ENCODE measurements around the gene ZBTB24. TPM values are rescaled to one million over a fixed set of nuclear protein-coding genes. Genes with fewer than 3 reads are reported as not detected.
A peak's percentile ranks its signal among the peaks of the same experiment; 100 is the strongest.

ZBTB24 gene
- total and polyA plus RNA-seq, 7 experiments from 2014 or later: 6.9 to 26.6 (median 12.4) TPM

DNA sequence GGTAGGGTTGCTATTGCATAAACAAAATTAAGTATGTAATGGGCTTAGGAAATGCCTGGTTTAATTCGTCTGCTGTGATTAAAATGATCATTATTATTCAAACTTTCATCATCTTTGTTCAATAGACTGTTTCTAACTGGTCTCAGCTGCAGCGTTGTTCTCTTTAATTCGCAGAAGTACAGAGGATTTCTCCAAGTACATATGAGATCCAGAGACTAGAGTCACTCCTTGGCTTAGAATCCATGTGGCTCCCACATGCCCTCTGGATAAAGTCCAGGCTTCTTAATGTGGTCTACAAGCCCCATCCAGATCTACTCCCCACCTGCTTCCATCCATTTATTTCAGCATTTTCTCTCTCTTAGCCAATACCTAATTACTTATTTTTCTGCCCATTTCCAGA is 1.1 kb upstream of the ZBTB24 start:
- Mint-ChIP-seq H3K36me3 (peaks cover 12 to 30% (median 22%) of the 10 kb centered on the region in 5 donors), H3K9me3 (no peaks in the 10 kb centered on the region), H3K4me3 (peak overlapping the region; percentile 61 to 92 (median 84)), H3K27ac (peak overlapping the region; percentile 32 to 95 (median 88)), H3K27me3 (peaks cover 0 to 7% (median 0%) of the 10 kb centered on the region in 5 donors), H3K4me1 (peaks cover 28 to 45% (median 41%) of the 10 kb centered on the region in 7 donors)
- Histone ChIP-seq H3K4me3 (ENCODE audit: low read length) (no peak overlapping the region), H3K9me3 (ENCODE audit: control insufficient read depth in 2 of 3, low read length in 3 of 3) (no peaks in the 10 kb centered on the region), H3K4me1 (ENCODE audit: control insufficient read depth in 2 of 2, insufficient read depth in 2 of 2, low read length in 2 of 2) (peaks cover 29% of the 10 kb centered on the region in 2 donors), H3K36me3 (ENCODE audit: control insufficient read depth in 2 of 3, insufficient read depth in 3 of 3, low read length in 3 of 3) (peaks cover 0 to 7% (median 6%) of the 10 kb centered on the region in 3 experiments), H3K27ac (ENCODE audit: low read depth, low read length) (peak overlapping the region; percentile 78), H3K27me3 (ENCODE audit: control insufficient read depth in 2 of 2, insufficient read depth in 2 of 2, low read length in 2 of 2) (no peaks in the 10 kb centered on the region)
- intact Hi-C loops (cut with micrococcal nuclease): loop anchor here in 1 of 2 donors (5.0 to 10.0 kb wide), 6 partner anchors 33 to 2001 kb away; partner anchors contain the start of genes AMD1, GTF3C6, OSTM1 and REV3L
- ATAC-seq: no peak
- DNase-seq: no peak
- ChIA-PET CTCF (no interaction called here), POLR2A (interaction anchor here (1.3 to 4.9 kb wide), 4 partner anchors 27 to 101 kb away, joined by 4 to 58 read pairs (median 16); partner anchors contain the start of genes CD164 and MICAL1)

DNA sequence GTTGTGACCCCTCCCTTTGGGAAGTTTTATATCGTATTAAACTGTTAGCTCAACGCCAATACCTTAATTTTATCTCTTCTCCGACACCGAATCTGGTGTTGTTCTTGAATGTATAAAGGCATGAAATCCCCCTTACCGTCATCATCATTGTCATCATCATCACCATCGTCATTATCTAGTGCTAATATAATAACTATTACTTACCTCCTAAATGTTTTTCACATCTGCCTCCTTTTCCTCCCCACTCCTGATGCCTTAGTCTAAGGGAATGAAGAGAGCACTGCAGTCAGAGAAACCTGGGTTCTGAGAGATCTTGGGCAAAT is 677 bp upstream of the ZBTB24 start:
- Mint-ChIP-seq H3K4me3 (peak overlapping the region; percentile 61 to 92 (median 84)), H3K9me3 (no peaks in the 10 kb centered on the region), H3K27me3 (peaks cover 0 to 7% (median 0%) of the 10 kb centered on the region in 5 donors), H3K27ac (peak overlapping the region; percentile 42 to 95 (median 88)), H3K4me1 (peaks cover 32 to 49% (median 46%) of the 10 kb centered on the region in 7 donors), H3K36me3 (peaks cover 16 to 34% (median 26%) of the 10 kb centered on the region in 5 donors)
- intact Hi-C loops (cut with micrococcal nuclease): loop anchor here (1.0 to 10.0 kb wide), 19 partner anchors 8 to 2001 kb away; partner anchors contain the start of genes AK9 (in 2 of the 2), CD164 (in 2 of the 2), CDC40 (in 2 of the 2) and CEP57L1 (in 2 of the 2)
- H3K36me3 ChIP-seq (ENCODE audit: control insufficient read depth in 2 of 3, insufficient read depth in 3 of 3, low read length in 3 of 3): peaks cover 0 to 7% (median 6%) of the 10 kb centered on the region in 3 experiments
- peak; percentile 17 for ATAC-seq
- H3K27ac ChIP-seq (ENCODE audit: low read depth, low read length): peak overlapping the region; percentile 78
- no peaks in the 10 kb centered on the region for H3K9me3 ChIP-seq (ENCODE audit: control insufficient read depth in 2 of 3, low read length in 3 of 3)
- H3K4me1 ChIP-seq (ENCODE audit: control insufficient read depth in 2 of 2, insufficient read depth in 2 of 2, low read length in 2 of 2): peaks cover 33% of the 10 kb centered on the region in 2 donors
- no peak for DNase-seq
- no peaks in the 10 kb centered on the region for H3K27me3 ChIP-seq (ENCODE audit: control insufficient read depth in 2 of 2, insufficient read depth in 2 of 2, low read length in 2 of 2)
- ChIA-PET CTCF (interaction anchor here (1.6 kb wide), 1 partner anchor 100 kb away, joined by 5 read pairs; no protein-coding TSS in a partner anchor), POLR2A (interaction anchor here (1.8 to 4.9 kb wide), 5 partner anchors 20 to 101 kb away, joined by 5 to 58 read pairs (median 13); partner anchors contain the start of genes CD164, MICAL1, PPIL6 and SMPD2)
- H3K4me3 ChIP-seq (ENCODE audit: low read length): peak overlapping the region; percentile 26

DNA sequence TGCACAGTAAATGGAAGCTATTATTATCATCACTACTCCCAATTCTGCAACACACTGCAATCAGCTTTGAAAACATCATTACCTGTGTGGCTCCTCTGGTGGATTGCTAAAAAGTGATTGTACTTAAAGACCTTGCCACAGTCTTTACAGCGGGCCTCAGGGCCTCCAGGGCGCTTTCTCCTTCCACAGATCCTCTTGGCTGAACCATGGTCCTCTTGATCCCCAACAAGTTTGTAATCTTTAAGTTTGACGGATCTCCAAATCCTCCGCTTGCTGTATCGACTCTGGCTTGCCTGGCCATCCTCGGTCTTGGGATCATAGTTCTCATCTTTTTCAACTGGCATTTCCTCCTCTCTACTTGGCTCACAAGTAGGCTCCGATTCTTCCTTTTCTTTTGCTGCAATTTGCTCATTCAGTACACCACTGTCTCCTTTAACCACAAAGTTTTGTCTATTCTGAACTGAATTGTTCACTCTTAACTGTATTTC is 2.0 kb downstream of the ZBTB24 start:
- intact Hi-C loops (cut with micrococcal nuclease): loop anchor here (1.0 to 10.0 kb wide), 7 partner anchors 22 to 2004 kb away; partner anchors contain the start of genes AMD1 (in 1 of the 2), GTF3C6 (in 1 of the 2), OSTM1 (in 1 of the 2) and REV3L (in 1 of the 2)
- Mint-ChIP-seq H3K4me1 (peaks cover 51 to 76% (median 71%) of the 10 kb centered on the region in 7 donors), H3K4me3 (peak overlapping the region; percentile 92 to 99 (median 97)), H3K36me3 (peaks cover 16 to 53% (median 36%) of the 10 kb centered on the region in 5 donors), H3K9me3 (no peaks in the 10 kb centered on the region), H3K27ac (peak overlapping the region; percentile 30 to 94 (median 70)), H3K27me3 (peaks cover 0 to 4% (median 0%) of the 10 kb centered on the region in 5 donors)
- no peaks in the 10 kb centered on the region for H3K27me3 ChIP-seq (ENCODE audit: control insufficient read depth in 2 of 2, insufficient read depth in 2 of 2, low read length in 2 of 2)
- peaks cover 45 to 59% of the 10 kb centered on the region in 2 donors for H3K4me1 ChIP-seq (ENCODE audit: control insufficient read depth in 2 of 2, insufficient read depth in 2 of 2, low read length in 2 of 2)
- ChIA-PET CTCF (interaction anchor here (1.0 to 1.5 kb wide), 2 partner anchors 18 to 39 kb away, joined by 3 to 4 read pairs; no protein-coding TSS in a partner anchor), POLR2A (interaction anchor here (0.7 to 4.9 kb wide), 6 partner anchors 10 to 99 kb away, joined by 3 to 58 read pairs (median 8); partner anchors contain the start of genes CD164 and MICAL1)
- peak overlapping the region; percentile 79 for H3K4me3 ChIP-seq (ENCODE audit: low read length)
- H3K36me3 ChIP-seq (ENCODE audit: control insufficient read depth in 2 of 3, insufficient read depth in 3 of 3, low read length in 3 of 3): peaks cover 0 to 22% (median 6%) of the 10 kb centered on the region in 3 experiments
- no peak for ATAC-seq
- H3K27ac ChIP-seq (ENCODE audit: low read depth, low read length): peak overlapping the region; percentile 4
- no peak for DNase-seq
- H3K9me3 ChIP-seq (ENCODE audit: control insufficient read depth in 2 of 3, low read length in 3 of 3): no peaks in the 10 kb centered on the region

DNA sequence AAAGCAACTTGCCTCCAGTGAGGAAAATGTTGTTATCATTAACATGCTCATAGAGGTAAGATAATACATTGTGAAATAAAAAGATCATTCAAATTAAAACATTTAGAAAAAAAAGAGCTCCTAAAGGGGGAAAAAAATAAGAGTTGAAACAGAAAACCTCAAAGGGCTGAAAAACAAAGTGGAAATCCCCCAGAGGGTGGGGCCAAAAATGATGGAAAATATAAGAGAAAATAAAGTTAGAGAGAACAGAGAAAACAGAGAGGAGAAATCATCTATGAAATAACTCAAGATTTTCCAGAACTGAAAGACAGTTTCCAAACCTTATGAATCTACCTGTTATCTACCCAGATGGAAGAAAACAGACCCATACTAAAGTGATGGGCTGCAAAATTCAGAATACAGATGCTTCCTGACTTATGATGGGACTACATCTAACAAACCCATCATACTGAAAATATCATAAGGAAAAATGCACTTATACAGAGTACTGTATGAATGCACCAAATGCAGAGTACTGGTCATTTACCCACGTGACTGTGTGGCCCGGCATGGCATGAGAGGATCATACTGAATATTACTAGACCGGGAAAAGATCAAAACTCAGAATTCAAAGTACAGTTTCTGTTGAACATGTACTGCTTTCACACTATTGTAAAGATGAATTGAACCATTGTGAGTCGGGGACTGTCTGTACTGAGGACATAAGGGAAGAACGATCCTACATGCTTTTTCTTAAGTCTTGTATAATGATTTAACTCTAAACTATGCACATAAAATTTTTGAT is 4.0 kb downstream of the ZBTB24 start:
- Histone ChIP-seq H3K9me3 (ENCODE audit: control insufficient read depth in 2 of 3, low read length in 3 of 3) (no peaks in the 10 kb centered on the region), H3K27me3 (ENCODE audit: control insufficient read depth in 2 of 2, insufficient read depth in 2 of 2, low read length in 2 of 2) (no peaks in the 10 kb centered on the region), H3K4me3 (ENCODE audit: low read length) (peak overlapping the region; percentile 52), H3K36me3 (ENCODE audit: control insufficient read depth in 2 of 3, insufficient read depth in 3 of 3, low read length in 3 of 3) (peaks cover 0 to 40% (median 17%) of the 10 kb centered on the region in 3 experiments), H3K4me1 (ENCODE audit: control insufficient read depth in 2 of 2, insufficient read depth in 2 of 2, low read length in 2 of 2) (peaks cover 45 to 59% of the 10 kb centered on the region in 2 donors), H3K27ac (ENCODE audit: low read depth, low read length) (peak overlapping the region; percentile 57)
- no peak for ATAC-seq
- Mint-ChIP-seq H3K27ac (peak overlapping the region; percentile 52 to 94 (median 79)), H3K4me1 (peaks cover 55 to 86% (median 77%) of the 10 kb centered on the region in 7 donors), H3K9me3 (no peaks in the 10 kb centered on the region), H3K36me3 (peaks cover 20 to 66% (median 50%) of the 10 kb centered on the region in 5 donors), H3K4me3 (peak overlapping the region; percentile 76 to 99 (median 91)), H3K27me3 (no peaks in the 10 kb centered on the region)
- peak in 2 of 9 donors; percentile 35 to 43 for DNase-seq
- ChIA-PET CTCF (interaction anchor here (0.6 to 1.1 kb wide), 2 partner anchors 95 kb away, joined by 3 to 4 read pairs; no protein-coding TSS in a partner anchor), POLR2A (interaction anchor here (0.6 to 4.9 kb wide), 7 partner anchors 14 to 384 kb away, joined by 3 to 58 read pairs (median 6); partner anchors contain the start of genes CD164, MICAL1, PPIL6 and SESN1)
- intact Hi-C loops (cut with micrococcal nuclease): loop anchor here in 1 of 2 donors (1.0 kb wide), 1 partner anchor 20 kb away; no protein-coding TSS in a partner anchor

DNA sequence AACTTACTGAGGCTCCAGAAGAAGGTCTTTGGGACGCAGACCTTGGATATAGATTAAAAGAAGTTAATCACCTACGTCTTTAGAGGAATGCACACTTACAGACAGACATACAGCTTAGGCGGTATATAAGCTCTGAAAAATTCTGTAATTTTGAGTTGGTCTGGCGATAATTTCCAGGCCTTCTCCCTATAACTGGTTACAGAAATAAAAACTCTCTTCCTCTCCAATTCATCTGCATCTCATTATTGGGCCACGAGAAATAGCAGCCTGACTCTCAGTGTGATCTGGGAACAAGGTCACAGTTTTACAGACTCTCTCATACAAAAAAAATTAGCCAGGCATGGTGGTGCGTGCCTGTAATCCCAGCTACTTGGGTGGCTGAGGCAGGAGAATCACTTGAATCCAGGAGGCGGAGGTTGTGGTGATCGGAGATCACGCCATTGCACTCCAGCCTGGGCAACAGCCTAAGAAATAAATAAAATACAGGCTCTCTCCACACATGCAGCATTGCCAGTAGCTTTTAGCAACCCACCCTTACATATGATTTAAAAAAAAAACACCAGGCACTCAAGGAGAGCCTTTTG is 4.7 kb downstream of the ZBTB24 start:
- no peak for DNase-seq
- ChIA-PET POLR2A (interaction anchor here (1.2 to 2.0 kb wide), 3 partner anchors 13 to 96 kb away, joined by 5 to 10 read pairs (median 6); partner anchors contain the start of genes CD164, PPIL6 and SMPD2), CTCF (interaction anchor here (1.1 kb wide), 1 partner anchor 95 kb away, joined by 4 read pairs; no protein-coding TSS in a partner anchor)
- no peak for ATAC-seq
- peak overlapping the region; percentile 52 to 94 (median 79) for H3K27ac Mint-ChIP-seq
- Histone ChIP-seq H3K27me3 (ENCODE audit: control insufficient read depth in 2 of 2, insufficient read depth in 2 of 2, low read length in 2 of 2) (no peaks in the 10 kb centered on the region), H3K4me1 (ENCODE audit: control insufficient read depth in 2 of 2, insufficient read depth in 2 of 2, low read length in 2 of 2) (peaks cover 45 to 62% of the 10 kb centered on the region in 2 donors), H3K36me3 (ENCODE audit: control insufficient read depth in 2 of 3, insufficient read depth in 3 of 3, low read length in 3 of 3) (peaks cover 4 to 47% (median 24%) of the 10 kb centered on the region in 3 experiments), H3K9me3 (ENCODE audit: control insufficient read depth in 2 of 3, low read length in 3 of 3) (no peaks in the 10 kb centered on the region), H3K27ac (ENCODE audit: low read depth, low read length) (peak overlapping the region; percentile 57), H3K4me3 (ENCODE audit: low read length) (peak overlapping the region; percentile 10)
- intact Hi-C loops (cut with micrococcal nuclease): loop anchor here in 1 of 2 donors (1.0 kb wide), 1 partner anchor 19 kb away; no protein-coding TSS in a partner anchor
- H3K4me1 Mint-ChIP-seq: peaks cover 53 to 86% (median 77%) of the 10 kb centered on the region in 7 donors
- H3K9me3 Mint-ChIP-seq: peaks cover 0 to 1% (median 0%) of the 10 kb centered on the region in 11 donors
- H3K27me3 Mint-ChIP-seq: no peaks in the 10 kb centered on the region
- peaks cover 23 to 69% (median 55%) of the 10 kb centered on the region in 5 donors for H3K36me3 Mint-ChIP-seq
- peak overlapping the region; percentile 76 to 99 (median 91) for H3K4me3 Mint-ChIP-seq

Measured in naive thymus-derived CD4-positive, alpha-beta T cell (primary cell).